SK-N-SH treated with all-trans-retinoic acid at 6 μM for 48 hours (cell line): ENCODE measurements around the gene CDH4.

Experiments used
- ATAC-seq: fragments of 200-7000 bp; cut with Tn5 transposase; 3 replicates; pipeline ENCODE4 v1.9.1; 2020; ENCODE audit warnings: mild to moderate bottlenecking, moderate library complexity
- ARNTL ChIP-seq: fragments of 450-650 bp; formaldehyde crosslinking; IDR thresholded peaks from 2 replicates; pipeline ENCODE4 v1.5.0; 2020; ENCODE audit warnings: low read depth, mild to moderate bottlenecking, moderate library complexity, borderline replicate concordance
- BACH2 ChIP-seq: fragments of 250-450 bp; sonication (Bioruptor Pico); IDR thresholded peaks from 2 replicates; pipeline ENCODE4 v1.9.0; 2021; ENCODE audit warnings: mild to moderate bottlenecking, borderline replicate concordance
- CREB5 ChIP-seq: fragments of 250-450 bp; sonication (Bioruptor Pico); IDR thresholded peaks from 2 replicates; pipeline ENCODE4 v1.5.1; 2020; ENCODE audit warnings: low read depth, mild to moderate bottlenecking, moderate library complexity
- CSDC2 ChIP-seq: fragments of 250-450 bp; sonication (Bioruptor Pico); IDR thresholded peaks from 2 replicates; pipeline ENCODE4 v1.5.0; 2020; ENCODE audit warnings: mild to moderate bottlenecking, moderate library complexity
- CSRNP3 ChIP-seq: fragments of 250-450 bp; sonication (Bioruptor Pico); IDR thresholded peaks from 2 replicates; pipeline ENCODE4 v1.5.1; 2021; ENCODE audit warnings: mild to moderate bottlenecking, moderate library complexity
- ESRRG ChIP-seq: fragments of 250-450 bp; sonication (Bioruptor Pico); IDR thresholded peaks from 2 replicates; pipeline ENCODE4 v1.6.1; 2021; ENCODE audit warnings: mild to moderate bottlenecking
- GLIS3 ChIP-seq: fragments of 250-450 bp; sonication (Bioruptor Pico); IDR thresholded peaks from 2 replicates; pipeline ENCODE4 v1.5.0; 2020; ENCODE audit warnings: mild to moderate bottlenecking, moderate library complexity
- ISL1 ChIP-seq: fragments of 250-450 bp; sonication (Bioruptor Pico); IDR thresholded peaks from 2 replicates; pipeline ENCODE4 v2.1.2; 2022; ENCODE audit warnings: mild to moderate bottlenecking, moderate library complexity
- PATZ1 ChIP-seq: fragments of 250-450 bp; sonication (Bioruptor Pico); IDR thresholded peaks from 2 replicates; pipeline ENCODE4 v1.8.0; 2020; ENCODE audit warnings: mild to moderate bottlenecking, moderate library complexity, borderline replicate concordance
- POU6F1 ChIP-seq: fragments of 250-450 bp; sonication (Bioruptor Pico); IDR thresholded peaks from 2 replicates; pipeline ENCODE4 v1.8.0; 2021; ENCODE audit warnings: low read depth, mild to moderate bottlenecking, moderate library complexity, borderline replicate concordance
- PPARA ChIP-seq: fragments of 250-450 bp; sonication (Bioruptor Pico); IDR thresholded peaks from 2 replicates; pipeline ENCODE4 v1.5.0; 2020; ENCODE audit warnings: mild to moderate bottlenecking, borderline replicate concordance
- TCF4 ChIP-seq: fragments of 250-450 bp; sonication (Bioruptor Pico); IDR thresholded peaks from 2 replicates; pipeline ENCODE4 v1.8.0; 2021; ENCODE audit warnings: mild to moderate bottlenecking, moderate library complexity, borderline replicate concordance
- TOX ChIP-seq: fragments of 250-450 bp; sonication (Bioruptor Pico); IDR thresholded peaks from 2 replicates; pipeline ENCODE4 v1.8.0; 2021; ENCODE audit warnings: mild to moderate bottlenecking, moderate library complexity, borderline replicate concordance
- TSHZ2 ChIP-seq: fragments of 250-450 bp; sonication (Bioruptor Pico); IDR thresholded peaks from 2 replicates; pipeline ENCODE4 v1.5.0; 2020; ENCODE audit warnings: mild to moderate bottlenecking, moderate library complexity
- ZC3H10 ChIP-seq: fragments of 250-450 bp; sonication (Bioruptor Pico); IDR thresholded peaks from 2 replicates; pipeline ENCODE4 v1.5.1; 2021; ENCODE audit warnings: mild to moderate bottlenecking, moderate library complexity
- ZFP3 ChIP-seq: fragments of 250-450 bp; sonication (Bioruptor Pico); IDR thresholded peaks from 2 replicates; pipeline ENCODE4 v1.5.0; 2020; ENCODE audit warnings: mild to moderate bottlenecking, moderate library complexity
- ZFP30 ChIP-seq: fragments of 450-650 bp; formaldehyde crosslinking; IDR thresholded peaks from 2 replicates; pipeline ENCODE4 v1.5.0; 2022; ENCODE audit warnings: mild to moderate bottlenecking, moderate library complexity
- ZNF565 ChIP-seq: fragments of 450-650 bp; formaldehyde crosslinking; conservative IDR thresholded peaks from 2 replicates; pipeline ENCODE4 v1.5.0; 2020; ENCODE audit warnings: low read depth, mild to moderate bottlenecking, moderate library complexity
- ZNF70 ChIP-seq: fragments of 450-650 bp; formaldehyde crosslinking; IDR thresholded peaks from 2 replicates; pipeline ENCODE4 v1.5.0; 2020; ENCODE audit warnings: mild to moderate bottlenecking, moderate library complexity

CDH4 gene

GRCh38 chr20:61577065-61577464 lies 325.0 kb downstream of the CDH4 start:
- no peak for ATAC-seq
- no peak for TF ChIP-seq ISL1 (CRISPR knock-in tag)
- no peak for TF ChIP-seq ZNF70 (CRISPR knock-in tag)
- no peak for TF ChIP-seq ARNTL
- TF ChIP-seq TSHZ2 (CRISPR knock-in tag): no peak
- no peak for TF ChIP-seq CSRNP3 (CRISPR knock-in tag)
- TF ChIP-seq TCF4 (CRISPR knock-in tag): no peak
- TF ChIP-seq ESRRG (CRISPR knock-in tag): no peak
- no peak for TF ChIP-seq BACH2 (CRISPR knock-in tag)
- no peak for TF ChIP-seq CREB5 (CRISPR knock-in tag)
- no peak for TF ChIP-seq POU6F1 (CRISPR knock-in tag)
- TF ChIP-seq PPARA (CRISPR knock-in tag): no peak
- no peak for TF ChIP-seq PATZ1 (CRISPR knock-in tag)
- no peak for TF ChIP-seq ZNF565 (CRISPR knock-in tag)
- TF ChIP-seq GLIS3: no peak
- no peak for TF ChIP-seq CSDC2 (CRISPR knock-in tag)

GRCh38 chr20:61579908-61580307 lies 327.8 kb downstream of the CDH4 start:
- ATAC-seq: no peak
- TF ChIP-seq ZC3H10 (CRISPR knock-in tag): no peak
- TF ChIP-seq POU6F1 (CRISPR knock-in tag): no peak
- TF ChIP-seq PATZ1 (CRISPR knock-in tag): no peak
- TF ChIP-seq CSDC2 (CRISPR knock-in tag): no peak
- TF ChIP-seq TOX (CRISPR knock-in tag): no peak
- no peak for TF ChIP-seq BACH2 (CRISPR knock-in tag)
- no peak for TF ChIP-seq ZFP30
- TF ChIP-seq ZFP3 (CRISPR knock-in tag): no peak
- no peak for TF ChIP-seq TSHZ2 (CRISPR knock-in tag)
- TF ChIP-seq, all 23 proteins: peak for 0
